Left lung (tissue), 10 donors: ENCODE data around the gene TSR1. TPM values are rescaled to one million over a fixed set of nuclear protein-coding genes. Genes with fewer than 3 reads are reported as not detected.
A peak's percentile ranks its signal among the peaks of the same experiment; 100 is the strongest.

Experiments used
- ATAC-seq: fragments of 200-7000 bp; cut with Tn5 transposase; one replicate; pipeline ENCODE4 v1.9.1; 2020; ENCODE audit warnings: moderate library complexity
- DNase-seq, 4 donors: peaks; one replicate each; pipeline ENCODE4 v3.0.0-alpha.2; 2013 to 2020
- H3K27ac ChIP-seq, 2 donors: fragments of 200-600 bp; sonication (generic) in 1 of 2; one replicate each; pipeline versions ENCODE4 v1.5.0 to v1.8.0; 2020 to 2021
- H3K27me3 ChIP-seq, 2 donors: fragments of 200-600 bp; sonication (generic) in 1 of 2; one replicate each; pipeline versions ENCODE4 v1.5.0 to v1.8.0; 2020 to 2021
- H3K36me3 ChIP-seq, 2 donors: fragments of 200-600 bp; sonication (generic) in 1 of 2; one replicate each; pipeline versions ENCODE4 v1.5.0 to v1.8.0; 2020 to 2021
- H3K4me1 ChIP-seq, 2 donors: fragments of 200-600 bp; one replicate each; pipeline ENCODE4 v1.8.0; 2021
- H3K4me3 ChIP-seq, 2 donors: fragments of 200-600 bp; sonication (generic) in 1 of 2; one replicate each; pipeline versions ENCODE4 v1.5.0 to v1.8.0; 2020 to 2021; ENCODE audit warnings: mild to moderate bottlenecking in 1 of 2
- H3K9me3 ChIP-seq, 2 donors: fragments of 200-600 bp; sonication (generic) in 1 of 2; one replicate each; pipeline versions ENCODE4 v1.5.0 to v1.8.0; 2020 to 2021
- CTCF ChIP-seq, 2 donors: fragments of 200-600 bp; sonication (generic) in 1 of 2; IDR thresholded peaks; one replicate each; pipeline versions ENCODE4 v1.5.0 to v1.8.0; 2021; ENCODE audit warnings: antibody characterized with exemption in 2 of 2
- intact Hi-C, 2 donors: fragments of 100-400 bp; cut with DNase I; formaldehyde crosslinking; loops; one replicate each; pipeline versions ENCODE4 v1.11.2 to v1.14.2; 2022
- polyA plus RNA-seq, 6 donors: library from polyadenylated mRNA; unstranded; fragments of 120-200 nt; gene quantifications; one replicate each; pipeline ENCODE4 v1.2.1, GENCODE V29; 2013; ENCODE audit not compliant: insufficient read length in 6 of 6
- total RNA-seq, 2 donors: library from RNA; stranded (reverse); fragmentation: NEBNext Ultra II Directional; extraction: Animal tissue kit (Norgen Biotek cat#: 25700); gene quantifications; one replicate each; pipeline ENCODE4 v1.2.1, GENCODE V29; 2021
- donor health status: DM: no; HTN: yes; CAD: no.
- donor health status: DM: no; HTN: no; CAD: no.

Gene TSR1
- total and polyA plus RNA-seq, 8 donors: 16.2 to 38.2 (median 35.6) TPM

- DNase-seq: peak in 1 of 4 donors; percentile 13
- ATAC-seq: no peak
- peaks cover 0 to 19% of the 10 kb centered on the region in 2 donors for H3K36me3 ChIP-seq
- intact Hi-C loops: no loop called here
- H3K4me1 ChIP-seq: peaks cover 8 to 31% of the 10 kb centered on the region in 2 donors
- TF ChIP-seq CTCF (IDR thresholded peaks at IDR 0.05): no peak
- no peaks in the 10 kb centered on the region for H3K9me3 ChIP-seq
- peak overlapping the region; percentile 90 to 93 for H3K4me3 ChIP-seq
- H3K27ac ChIP-seq: no peak overlapping the region
- H3K27me3 ChIP-seq: no peaks in the 10 kb centered on the region
These were observed 2.0 kb upstream of the TSR1 start for GRCh38 chr17:2338315-2338657.

- intact Hi-C loops: no loop called here
- ATAC-seq (peak; percentile 66), DNase-seq (peak in 3 of 4 donors; percentile 63 to 92 (median 68))
- H3K27ac ChIP-seq: peak overlapping the region; percentile 71 to 83
- peaks cover 8 to 31% of the 10 kb centered on the region in 2 donors for H3K4me1 ChIP-seq
- peaks cover 0 to 25% of the 10 kb centered on the region in 2 donors for H3K36me3 ChIP-seq
- H3K9me3 ChIP-seq: no peaks in the 10 kb centered on the region
- no peaks in the 10 kb centered on the region for H3K27me3 ChIP-seq
- H3K4me3 ChIP-seq: peak overlapping the region; percentile 90 to 93
- no peak for TF ChIP-seq CTCF (IDR thresholded peaks at IDR 0.05)
These were observed 1.5 kb upstream of the TSR1 start for GRCh38 chr17:2337544-2338314.

- Histone ChIP-seq H3K27ac (peak within 1 kb of the TSS; percentile 71 to 83), H3K27me3 (no peaks in the 10 kb centered on the region), H3K4me1 (peaks cover 8 to 31% of the 10 kb centered on the region in 2 donors), H3K9me3 (no peaks in the 10 kb centered on the region), H3K4me3 (peak within 1 kb of the TSS; percentile 90 to 93), H3K36me3 (peaks cover 0 to 32% of the 10 kb centered on the region in 2 donors)
- intact Hi-C loops: no loop called here
- DNase-seq (peak in 3 of 4 donors; percentile 60 to 90 (median 81)), ATAC-seq (peak; percentile 69)
- TF ChIP-seq CTCF (IDR thresholded peaks at IDR 0.05): no peak
These were observed 741 bp upstream of the TSR1 start, which contains the start of gene SGSM2 for GRCh38 chr17:2336852-2337543. TSS of gene SGSM2 (plus strand) at chr17:2337501. CDS start at chr17:2337689, 188 bp downstream.

- TF ChIP-seq CTCF (IDR thresholded peaks at IDR 0.05): no peak
- Histone ChIP-seq H3K36me3 (peaks cover 0 to 45% of the 10 kb centered on the region in 2 donors), H3K27me3 (no peaks in the 10 kb centered on the region), H3K9me3 (no peaks in the 10 kb centered on the region), H3K4me3 (peak overlapping the region; percentile 90 to 93), H3K4me1 (peaks cover 8 to 31% of the 10 kb centered on the region in 2 donors), H3K27ac (peak overlapping the region in 1 of 2 donors; percentile 71)
- intact Hi-C loops: no loop called here
- peak in 1 of 4 donors; percentile 43 for DNase-seq
- ATAC-seq: no peak
These were observed 487 bp downstream of the TSR1 start for GRCh38 chr17:2335726-2336214.

- intact Hi-C loops: no loop called here
- Histone ChIP-seq H3K36me3 (peaks cover 0 to 89% of the 10 kb centered on the region in 2 donors), H3K27ac (no peak overlapping the region), H3K27me3 (no peaks in the 10 kb centered on the region), H3K4me3 (no peak overlapping the region), H3K4me1 (peaks cover 8 to 23% of the 10 kb centered on the region in 2 donors), H3K9me3 (no peaks in the 10 kb centered on the region)
- TF ChIP-seq CTCF (IDR thresholded peaks at IDR 0.05): no peak
- ATAC-seq: no peak
- no peak for DNase-seq
These were observed 5.0 kb downstream of the TSR1 start for GRCh38 chr17:2331303-2331702.
